ENCODE results near the gene USF2. TPM values are rescaled to one million over a fixed set of nuclear protein-coding genes. Genes with fewer than 3 reads are reported as not detected.

Gene USF2
- total and polyA plus RNA-seq, 4 donors, result 85.3 to 148 (median 104) TPM

GRCh38 chr19:35322014-35322413, 53.3 kb downstream of the USF2 start:
- Histone ChIP-seq H3K9me3 (ENCODE audit: control insufficient read depth, low read length) (no peaks in the 10 kb centered on the region), H3K27ac (ENCODE audit: low read depth in 1 of 2, low read length in 2 of 2) (no peak overlapping the region), H3K4me3 (ENCODE audit: low read length in 2 of 2) (no peak overlapping the region), H3K36me3 (ENCODE audit: control insufficient read depth in 1 of 2, insufficient read depth in 2 of 2, low read length in 1 of 2) (no peaks in the 10 kb centered on the region), H3K27me3 (ENCODE audit: control insufficient read depth in 1 of 2, insufficient read depth in 2 of 2, low read length in 1 of 2) (no peaks in the 10 kb centered on the region), H3K4me1 (ENCODE audit: control insufficient read depth in 1 of 2, insufficient read depth in 2 of 2, low read length in 2 of 2) (no peaks in the 10 kb centered on the region)
- WGBS, 2 donors, result 94 to 95% methylated on average over 9 of the region's 9 CpGs
- ATAC-seq (ENCODE audit: low FRiP score), result no peak
- intact Hi-C loops (cut with DNase I), result no loop called here
- no peak for DNase-seq

- no peaks in the 10 kb centered on the region for H3K27me3 ChIP-seq (ENCODE audit: control insufficient read depth in 1 of 2, insufficient read depth in 2 of 2, low read length in 1 of 2)
- no peaks in the 10 kb centered on the region for H3K4me1 ChIP-seq (ENCODE audit: control insufficient read depth in 1 of 2, insufficient read depth in 2 of 2, low read length in 2 of 2)
- intact Hi-C loops (cut with DNase I), result no loop called here
- 67 to 75% methylated on average over 4 of the region's 4 CpGs for WGBS, 2 donors
- DNase-seq, result no peak
- no peak overlapping the region for H3K27ac ChIP-seq (ENCODE audit: low read depth in 1 of 2, low read length in 2 of 2)
- no peaks in the 10 kb centered on the region for H3K9me3 ChIP-seq (ENCODE audit: control insufficient read depth, low read length)
- no peaks in the 10 kb centered on the region for H3K36me3 ChIP-seq (ENCODE audit: control insufficient read depth in 1 of 2, insufficient read depth in 2 of 2, low read length in 1 of 2)
- ATAC-seq (ENCODE audit: low FRiP score), result no peak
- no peak overlapping the region for H3K4me3 ChIP-seq (ENCODE audit: low read length in 2 of 2)
Measured at GRCh38 chr19:35327642-35328041, 58.9 kb downstream of the USF2 start.

DNA sequence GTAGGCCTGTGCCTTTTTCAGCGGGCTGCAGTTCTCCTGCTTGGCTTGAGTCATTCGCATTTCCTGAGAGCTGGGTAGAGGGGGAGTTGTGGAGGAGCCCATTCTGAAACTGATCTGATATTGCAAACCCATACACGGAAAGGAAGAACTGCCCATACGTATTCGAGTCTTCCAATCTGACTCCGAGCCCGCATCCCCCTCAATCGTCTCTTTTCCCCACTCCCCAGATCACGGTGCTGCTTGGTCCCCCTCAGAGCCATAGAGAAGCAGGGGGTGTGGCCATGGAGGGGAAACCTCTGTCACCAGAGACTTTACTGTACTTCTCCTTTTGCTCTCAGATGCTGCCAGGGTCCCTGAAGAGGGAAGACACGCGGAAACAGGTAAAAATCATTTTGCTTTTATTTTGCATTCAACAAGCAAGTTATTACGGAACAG, 60.1 kb downstream of the USF2 start, which contains the start of gene CD22:
Gene CD22 (plus strand): TSS at position 337 of the 435 bp plus-strand sequence. CDS start 2,854 bp downstream, outside the sequence.
- H3K4me3 ChIP-seq (ENCODE audit: low read length in 2 of 2), result no peak within 1 kb of the TSS
- no peaks in the 10 kb centered on the region for H3K4me1 ChIP-seq (ENCODE audit: control insufficient read depth in 1 of 2, insufficient read depth in 2 of 2, low read length in 2 of 2)
- no peaks in the 10 kb centered on the region for H3K36me3 ChIP-seq (ENCODE audit: control insufficient read depth in 1 of 2, insufficient read depth in 2 of 2, low read length in 1 of 2)
- intact Hi-C loops (cut with DNase I), result no loop called here
- DNase-seq (no peak), ATAC-seq (ENCODE audit: low FRiP score) (no peak)
- H3K9me3 ChIP-seq (ENCODE audit: control insufficient read depth, low read length), result no peaks in the 10 kb centered on the region
- no peak within 1 kb of the TSS for H3K27ac ChIP-seq (ENCODE audit: low read depth in 1 of 2, low read length in 2 of 2)
- H3K27me3 ChIP-seq (ENCODE audit: control insufficient read depth in 1 of 2, insufficient read depth in 2 of 2, low read length in 1 of 2), result no peaks in the 10 kb centered on the region
- WGBS, 2 donors, result 75 to 76% methylated on average over 12 of the region's 12 CpGs

DNA sequence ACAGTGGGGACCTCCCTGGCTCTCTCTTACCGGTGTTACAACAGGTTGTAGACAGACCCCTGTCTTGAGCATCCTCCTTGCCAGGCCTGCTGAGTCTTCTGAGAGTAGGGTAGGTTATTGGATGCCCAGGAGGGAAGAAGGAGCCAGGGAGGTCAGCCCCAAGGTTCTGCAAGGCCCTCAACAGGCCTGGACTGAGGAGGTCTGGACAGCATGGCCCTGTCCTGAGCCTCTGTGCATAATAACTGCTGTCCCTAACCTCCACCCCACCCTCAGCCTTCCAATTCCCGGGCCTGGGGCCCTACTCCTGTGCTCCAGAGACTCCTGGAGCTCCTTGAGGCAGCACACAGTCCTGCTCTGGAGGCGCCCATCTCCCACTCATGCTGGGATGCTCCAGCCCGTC, 60.6 kb downstream of the USF2 start:
- Histone ChIP-seq H3K27me3 (ENCODE audit: control insufficient read depth in 1 of 2, insufficient read depth in 2 of 2, low read length in 1 of 2) (no peaks in the 10 kb centered on the region), H3K4me3 (ENCODE audit: low read length in 2 of 2) (no peak overlapping the region), H3K4me1 (ENCODE audit: control insufficient read depth in 1 of 2, insufficient read depth in 2 of 2, low read length in 2 of 2) (no peaks in the 10 kb centered on the region), H3K36me3 (ENCODE audit: control insufficient read depth in 1 of 2, insufficient read depth in 2 of 2, low read length in 1 of 2) (no peaks in the 10 kb centered on the region), H3K9me3 (ENCODE audit: control insufficient read depth, low read length) (no peaks in the 10 kb centered on the region), H3K27ac (ENCODE audit: low read depth in 1 of 2, low read length in 2 of 2) (no peak overlapping the region)
- WGBS, 2 donors, result 76% methylated on average over 4 of the region's 4 CpGs
- ATAC-seq (ENCODE audit: low FRiP score) (no peak), DNase-seq (no peak)
- intact Hi-C loops (cut with DNase I), result no loop called here

Other genes starting within 250 kb of the USF2 start
- 10 to 100 TPM; 11.9 to 21.4 TPM for gene SCN1B, start 238.5 kb upstream of the USF2 start, total RNA-seq
- 10 to 100 TPM in 1 of 2 donors, 1 to 10 TPM in 1; 9.9 to 15.3 TPM for gene SCN1B, start 238.5 kb upstream of the USF2 start, polyA plus RNA-seq
- 1 to 10 TPM in 1 of 2 donors, under 1 TPM in 1; 0.71 to 2.7 TPM for gene HPN, start 227.2 kb upstream of the USF2 start, total RNA-seq
- not detected for gene HPN, start 227.2 kb upstream of the USF2 start, polyA plus RNA-seq
- gene FXYD3, start 153.1 kb upstream of the USF2 start, total RNA-seq, result 1 to 10 TPM in 1 of 2 donors, under 1 TPM in 1; 0.49 to 1.2 TPM
- gene FXYD3, start 153.1 kb upstream of the USF2 start, polyA plus RNA-seq, result 10 to 100 TPM in 1 of 2 donors, 1 to 10 TPM in 1; 7.4 to 77.6 TPM
- 10 to 100 TPM; 17.5 TPM for gene LGI4, start 133.9 kb upstream of the USF2 start, total RNA-seq
- gene LGI4, start 133.9 kb upstream of the USF2 start, polyA plus RNA-seq, result 10 to 100 TPM in 1 of 2 donors, 1 to 10 TPM in 1; 5.1 to 15.0 TPM
- gene FXYD1, start 130.1 kb upstream of the USF2 start, total RNA-seq, result 100 to 1,000 TPM; 179 to 202 TPM
- gene FXYD1, start 130.1 kb upstream of the USF2 start, polyA plus RNA-seq, result 100 to 1,000 TPM; 150 to 288 TPM
- gene FXYD7, start 125.7 kb upstream of the USF2 start, total RNA-seq, result under 1 TPM in 1 of 2 donors, not detected in 1; 0.63 TPM
- 1 to 10 TPM in 1 of 2 donors, not detected in 1; 1.8 TPM for gene FXYD7, start 125.7 kb upstream of the USF2 start, polyA plus RNA-seq
- 100 to 1,000 TPM in 1 of 2 donors, 10 to 100 TPM in 1; 71.7 to 126 TPM for gene FXYD5, start 114.2 kb upstream of the USF2 start, total RNA-seq
- gene FXYD5, start 114.2 kb upstream of the USF2 start, polyA plus RNA-seq, result 100 to 1,000 TPM in 1 of 2 donors, 10 to 100 TPM in 1; 89.5 to 179 TPM
- gene FAM187B, start 40.2 kb upstream of the USF2 start, total RNA-seq, result not detected
- gene FAM187B, start 40.2 kb upstream of the USF2 start, polyA plus RNA-seq, result not detected
- 10 to 100 TPM in 1 of 2 donors, 1 to 10 TPM in 1; 9.8 to 13.1 TPM for gene LSR, start 20.0 kb upstream of the USF2 start, total RNA-seq
- gene LSR, start 20.0 kb upstream of the USF2 start, polyA plus RNA-seq, result 10 to 100 TPM in 1 of 2 donors, 1 to 10 TPM in 1; 5.8 to 12.4 TPM
- gene HAMP, start 13.6 kb downstream of the USF2 start, total RNA-seq, result 1 to 10 TPM in 1 of 2 donors, not detected in 1; 2.5 TPM
- not detected for gene HAMP, start 13.6 kb downstream of the USF2 start, polyA plus RNA-seq
- gene MAG, start 23.2 kb downstream of the USF2 start, total RNA-seq, result under 1 TPM in 1 of 2 donors, not detected in 1; 0.42 TPM
- not detected for gene MAG, start 23.2 kb downstream of the USF2 start, polyA plus RNA-seq
- gene CD22, start 60.2 kb downstream of the USF2 start, total RNA-seq, result 1 to 10 TPM; 2.9 to 3.1 TPM
- gene CD22, start 60.2 kb downstream of the USF2 start, polyA plus RNA-seq, result under 1 TPM in 1 of 2 donors, not detected in 1; 0.75 TPM
- not detected for gene FFAR1, start 78.9 kb downstream of the USF2 start, total RNA-seq
- gene FFAR1, start 78.9 kb downstream of the USF2 start, polyA plus RNA-seq, result not detected
- gene FFAR3, start 89.5 kb downstream of the USF2 start, total RNA-seq, result under 1 TPM; 0.32 to 0.39 TPM
- gene FFAR3, start 89.5 kb downstream of the USF2 start, polyA plus RNA-seq, result not detected
- gene GPR42, start 102.1 kb downstream of the USF2 start, total RNA-seq, result not detected
- not detected for gene GPR42, start 102.1 kb downstream of the USF2 start, polyA plus RNA-seq
- 1 to 10 TPM; 1.2 to 2.0 TPM for gene FFAR2, start 179.3 kb downstream of the USF2 start, total RNA-seq
- gene FFAR2, start 179.3 kb downstream of the USF2 start, polyA plus RNA-seq, result under 1 TPM in 1 of 2 donors, not detected in 1; 0.15 TPM
- gene KRTDAP, start 221.5 kb downstream of the USF2 start, total RNA-seq, result not detected
- gene KRTDAP, start 221.5 kb downstream of the USF2 start, polyA plus RNA-seq, result not detected
- 10 to 100 TPM; 25.9 to 27.1 TPM for gene DMKN, start 244.7 kb downstream of the USF2 start, total RNA-seq
- 10 to 100 TPM; 22.2 to 43.7 TPM for gene DMKN, start 244.7 kb downstream of the USF2 start, polyA plus RNA-seq

Measured in aorta (tissue), 5 donors.